Small intestine (tissue), 7 donors: Measurements from ENCODE around the gene PTN. TPM values are rescaled to one million over a fixed set of nuclear protein-coding genes. Genes with fewer than 3 reads are reported as not detected.
"Not testable (repeated sequence)": the region's sequence is repeated elsewhere in the genome, so short reads cannot be mapped to it uniquely, and the experiment has no call there.

Experiments
- DNase-seq, 2 donors: peaks; one replicate each; pipeline versions ENCODE4 v3.0.0 to v3.0.0-alpha.2; 2013
- FAIRE-seq: peaks from 2 replicates; lab custom pipeline; 2012; peaks lifted over from hg19 to GRCh38; lab: Jason Lieb, UNC
- H3K27ac ChIP-seq, 3 donors: one replicate each; pipeline ENCODE4 v1.5.1; 2013; ENCODE audit warnings: low read length in 2 of 3, mild to moderate bottlenecking in 2 of 3, control low read depth in 1 of 3, inconsistent platforms in 1 of 3, low read depth in 1 of 3, moderate library complexity in 1 of 3
- H3K27me3 ChIP-seq, 3 donors: one replicate each; pipeline ENCODE4 v1.6.1; 2013; ENCODE audit warnings: low read length in 3 of 3, inconsistent platforms in 1 of 3; ENCODE audit not compliant: control insufficient read depth in 3 of 3, insufficient read depth in 3 of 3
- H3K36me3 ChIP-seq, 3 donors: one replicate each; pipeline ENCODE4 v1.6.1; 2013; ENCODE audit warnings: low read length in 3 of 3, inconsistent platforms in 1 of 3, low read depth in 1 of 3, mild to moderate bottlenecking in 1 of 3, moderate library complexity in 1 of 3; ENCODE audit not compliant: control insufficient read depth in 3 of 3, insufficient read depth in 2 of 3
- H3K4me1 ChIP-seq, 3 donors: one replicate each; pipeline ENCODE4 v1.6.1; 2013; ENCODE audit warnings: low read length in 2 of 3, inconsistent platforms in 1 of 3, low read depth in 1 of 3, mild to moderate bottlenecking in 1 of 3, moderate library complexity in 1 of 3; ENCODE audit not compliant: control insufficient read depth in 3 of 3, insufficient read depth in 2 of 3
- H3K4me3 ChIP-seq, 3 donors: one replicate each; pipeline ENCODE4 v1.5.1; 2013; ENCODE audit warnings: low read length in 3 of 3, control low read depth in 1 of 3, inconsistent platforms in 1 of 3, low read depth in 1 of 3, mild to moderate bottlenecking in 1 of 3, moderate library complexity in 1 of 3
- H3K9me3 ChIP-seq, 2 donors: one replicate each; pipeline ENCODE4 v1.6.1; 2013; ENCODE audit warnings: low read depth in 1 of 2, low read length in 1 of 2; ENCODE audit not compliant: control insufficient read depth in 2 of 2, insufficient read depth in 1 of 2
- WGBS, 3 donors: extraction: QIAGEN DNeasy Blood & Tissue Kit; methylation state at CpG; one replicate each; pipeline ENCODE4 v1.1.7; 2013; 5-methylcytosine and 5-hydroxymethylcytosine counted together
- polyA plus RNA-seq, 4 donors: library from polyadenylated mRNA; stranded (reverse) in 3 of 4; unstranded in 1 of 4; fragments of 200-250 nt in 3 of 4; fragments of 120-200 nt in 1 of 4; gene quantifications; one replicate each; pipeline versions ENCODE4 v1.2.1 to v1.2.3, GENCODE V29; 2013
- donor health status: healthy with polysubstance abuse.
- donor health status: control.
- donor health status: control.
- donor health status: Bipolar disorder and iron deficiency.
- donor health status: healthy.

PTN gene
- polyA plus RNA-seq, 4 donors: 1.1 to 50.2 (median 4.0) TPM; not detected in 1

DNA sequence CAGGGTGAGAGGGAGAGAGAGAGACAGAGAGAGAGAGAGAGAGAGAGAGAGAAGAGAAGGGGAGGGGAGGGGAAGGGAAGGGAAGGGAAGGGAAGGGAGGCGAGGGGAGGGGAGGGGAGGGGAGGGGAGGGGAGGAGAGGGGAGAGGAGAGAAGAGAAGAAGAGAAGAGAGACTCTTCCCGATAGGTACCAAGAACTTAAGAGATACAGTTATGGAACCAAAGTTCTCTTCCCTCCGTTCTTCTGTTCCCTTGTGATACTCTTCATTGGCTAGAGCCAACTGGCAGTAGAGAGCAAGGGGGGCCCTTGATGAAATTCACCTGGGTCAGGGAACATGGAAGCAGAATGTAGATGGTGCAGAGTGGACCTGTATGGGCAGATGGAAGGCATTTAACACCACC, 122.1 kb downstream of the PTN start:
- no peak for FAIRE-seq

DNA sequence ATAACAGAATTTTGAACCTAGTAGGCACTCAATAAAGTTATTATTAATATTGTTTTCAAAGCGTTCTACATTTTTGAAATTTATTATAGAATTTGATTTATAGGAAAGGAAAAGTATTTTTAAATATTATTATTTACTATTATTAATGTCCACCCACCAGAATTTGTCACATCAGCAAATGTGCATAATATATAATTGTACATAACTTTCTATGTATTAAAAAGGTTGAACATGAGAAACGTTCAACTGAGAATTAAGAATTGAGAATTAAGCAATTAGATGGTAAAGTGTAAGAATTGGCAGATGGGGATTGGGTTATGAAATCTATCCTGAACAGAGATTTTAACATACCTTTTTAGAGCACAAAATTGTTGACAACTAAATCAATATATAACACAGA, 129.8 kb downstream of the PTN start:
- no peak for DNase-seq
- H3K27ac ChIP-seq: no peak overlapping the region
- no peaks in the 10 kb centered on the region for H3K4me1 ChIP-seq
- no peak overlapping the region for H3K4me3 ChIP-seq
- whole genome bisulfite sequencing, 3 donors: 82 to 88% (median 86%) methylated on average over 2 of the region's 2 CpGs
- H3K36me3 ChIP-seq: no peaks in the 10 kb centered on the region
- peaks cover 0 to 3% of the 10 kb centered on the region in 2 donors for H3K9me3 ChIP-seq
- no peaks in the 10 kb centered on the region for H3K27me3 ChIP-seq
- no peak for FAIRE-seq

More for the DNA sequence above, 122.1 kb downstream of the PTN start:
- H3K4me1 ChIP-seq: no peaks in the 10 kb centered on the region
- no peaks in the 10 kb centered on the region for H3K9me3 ChIP-seq
- no peak overlapping the region for H3K27ac ChIP-seq
- no peak for DNase-seq
- no peaks in the 10 kb centered on the region for H3K36me3 ChIP-seq
- WGBS, 3 donors: 81 to 93% (median 86%) methylated on average over 2 of the region's 3 CpGs
- no peaks in the 10 kb centered on the region for H3K27me3 ChIP-seq
- H3K4me3 ChIP-seq: no peak overlapping the region

DNA sequence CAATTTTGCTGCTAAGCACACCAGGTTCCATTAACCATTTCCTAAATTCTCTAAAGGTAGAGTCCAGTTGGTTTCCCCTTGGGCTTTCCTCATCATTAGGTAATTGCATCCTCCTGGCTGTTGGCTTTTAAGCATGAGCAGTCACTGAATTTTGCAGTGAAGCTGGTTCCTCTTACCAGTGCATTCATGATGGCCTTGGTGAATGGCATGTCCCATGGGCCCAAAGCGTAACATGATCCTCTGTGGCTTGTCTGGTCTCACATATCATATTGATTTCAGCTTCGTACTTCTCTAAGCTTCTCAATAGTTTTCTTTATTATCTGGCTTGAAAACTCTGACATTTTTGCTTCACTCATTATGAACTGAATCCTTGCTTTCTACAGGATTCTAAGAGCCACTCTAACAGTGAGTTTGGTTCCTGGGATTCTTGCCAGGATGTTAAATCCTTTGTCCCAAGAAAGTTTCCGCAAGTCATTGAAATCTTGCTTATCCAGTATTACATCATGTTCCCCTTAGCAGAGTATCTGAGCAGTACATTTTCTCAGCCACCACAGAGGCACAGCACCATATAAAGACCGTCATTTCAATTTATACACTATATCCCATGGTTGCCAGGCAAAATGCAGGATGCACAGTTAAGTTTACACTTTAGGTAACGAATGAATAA, 134.2 kb downstream of the PTN start:
- FAIRE-seq: no peak
- no peak overlapping the region for H3K4me3 ChIP-seq

DNA sequence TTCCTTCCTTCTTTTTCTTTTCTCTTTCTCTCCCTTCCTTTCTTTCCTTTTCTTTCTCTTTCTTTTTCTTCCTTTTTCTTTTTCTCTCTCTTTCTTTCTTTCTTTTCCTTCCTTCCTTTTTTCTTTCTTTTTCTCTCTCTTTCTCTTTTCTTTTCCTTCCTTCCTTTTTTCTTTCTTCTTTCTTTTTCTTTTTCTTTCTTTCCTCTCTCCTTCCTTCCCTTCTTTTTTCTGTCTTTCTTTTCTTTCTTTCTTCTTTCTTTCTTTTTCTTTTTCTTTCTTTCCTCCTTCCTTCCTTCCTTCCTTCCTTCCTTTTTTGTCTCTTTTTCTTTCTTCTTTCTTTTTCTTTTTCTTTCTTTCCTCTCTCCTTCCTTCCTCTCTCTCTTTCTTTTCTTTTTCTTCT, 136.8 kb downstream of the PTN start:
- DNase-seq (no peak), FAIRE-seq (no peak)
- Histone ChIP-seq H3K4me3 (no peak overlapping the region), H3K27ac (no peak overlapping the region), H3K27me3 (no peaks in the 10 kb centered on the region), H3K9me3 (peaks cover 0 to 3% of the 10 kb centered on the region in 2 donors), H3K4me1 (no peaks in the 10 kb centered on the region), H3K36me3 (no peaks in the 10 kb centered on the region)

More for the DNA sequence above, 134.2 kb downstream of the PTN start:
- H3K4me1 ChIP-seq: no peaks in the 10 kb centered on the region
- H3K27ac ChIP-seq: no peak overlapping the region
- DNase-seq: no peak
- 77 to 80% (median 78%) methylated on average over 5 of the region's 5 CpGs for WGBS, 3 donors
- H3K9me3 ChIP-seq: peaks cover 0 to 3% of the 10 kb centered on the region in 2 donors
- no peaks in the 10 kb centered on the region for H3K36me3 ChIP-seq
- H3K27me3 ChIP-seq: no peaks in the 10 kb centered on the region

DNA sequence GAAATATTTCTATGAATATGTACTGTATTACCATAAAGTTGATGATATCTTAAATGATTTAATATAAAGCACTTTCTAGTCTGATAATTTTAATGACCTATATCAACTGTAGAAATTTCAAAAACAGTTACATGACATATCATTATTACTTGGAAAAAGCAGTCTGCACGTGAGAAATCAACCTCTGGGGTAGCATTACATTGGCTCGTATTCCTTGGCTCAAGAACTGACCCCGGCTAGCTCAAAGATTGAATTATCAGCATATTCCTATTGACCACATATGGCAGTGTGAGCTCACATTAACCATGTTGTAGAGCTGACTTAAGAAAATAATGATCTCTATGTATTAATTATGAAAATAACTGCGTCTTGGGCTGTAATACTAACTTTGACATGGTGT, 139.3 kb downstream of the PTN start:
- DNase-seq: no peak
- no peaks in the 10 kb centered on the region for H3K27me3 ChIP-seq
- H3K36me3 ChIP-seq: no peaks in the 10 kb centered on the region
- H3K27ac ChIP-seq: no peak overlapping the region
- no peak for FAIRE-seq
- no peaks in the 10 kb centered on the region for H3K4me1 ChIP-seq
- H3K9me3 ChIP-seq: peaks cover 0 to 3% of the 10 kb centered on the region in 2 donors
- WGBS, 3 donors: 70 to 76% (median 74%) methylated on average over 4 of the region's 4 CpGs
- no peak overlapping the region for H3K4me3 ChIP-seq

DNA sequence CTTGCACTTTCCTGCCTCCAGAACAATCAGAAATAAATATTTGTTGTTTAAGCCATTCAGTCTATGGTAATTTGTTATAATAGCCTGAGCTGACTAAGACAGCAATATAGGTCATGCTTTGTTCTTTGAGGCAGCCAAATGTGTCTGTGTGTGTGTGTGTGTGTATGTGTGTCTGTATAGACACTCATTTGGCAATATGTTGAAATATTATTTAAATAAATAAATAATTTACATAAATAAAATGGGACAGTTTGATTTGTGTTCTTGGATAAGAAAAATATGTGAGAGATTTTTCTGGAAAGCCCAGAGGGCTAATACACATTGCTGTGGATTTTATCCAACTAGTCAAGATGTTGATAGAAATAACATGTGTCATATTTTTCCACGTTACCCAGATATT, 140.2 kb downstream of the PTN start:
- Histone ChIP-seq H3K36me3 (no peaks in the 10 kb centered on the region), H3K27me3 (no peaks in the 10 kb centered on the region), H3K9me3 (no peaks in the 10 kb centered on the region), H3K27ac (no peak overlapping the region), H3K4me1 (no peaks in the 10 kb centered on the region), H3K4me3 (no peak overlapping the region)
- 36 to 55% (median 52%) methylated on average over 1 of the region's 1 CpG for WGBS, 3 donors
- DNase-seq: no peak
- FAIRE-seq: no peak

DNA sequence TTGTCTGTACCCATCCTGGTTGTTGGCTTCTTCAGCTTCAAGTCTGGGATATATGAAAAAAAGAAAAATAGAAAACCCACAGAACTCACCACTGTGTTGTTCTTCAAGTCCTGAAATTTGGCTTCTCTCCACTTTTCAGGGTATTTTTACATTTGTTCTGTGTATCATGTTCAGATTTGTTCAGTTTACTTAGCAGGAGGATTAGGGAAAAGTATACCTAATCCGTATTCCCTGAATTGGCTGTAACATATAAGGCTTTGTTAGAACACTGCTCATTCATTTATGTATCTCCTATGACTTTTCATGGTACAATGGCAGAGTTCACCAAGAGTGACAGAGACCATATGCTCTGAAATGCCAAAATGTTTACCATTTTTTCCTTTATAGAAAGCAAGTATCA, 146.9 kb downstream of the PTN start:
- WGBS, 3 donors: 49 to 65% (median 60%) methylated on average over 1 of the region's 1 CpG
- no peaks in the 10 kb centered on the region for H3K36me3 ChIP-seq
- no peak overlapping the region for H3K27ac ChIP-seq
- DNase-seq: no peak
- no peaks in the 10 kb centered on the region for H3K9me3 ChIP-seq
- no peak for FAIRE-seq
- no peaks in the 10 kb centered on the region for H3K27me3 ChIP-seq
- H3K4me3 ChIP-seq: no peak overlapping the region
- no peaks in the 10 kb centered on the region for H3K4me1 ChIP-seq

DNA sequence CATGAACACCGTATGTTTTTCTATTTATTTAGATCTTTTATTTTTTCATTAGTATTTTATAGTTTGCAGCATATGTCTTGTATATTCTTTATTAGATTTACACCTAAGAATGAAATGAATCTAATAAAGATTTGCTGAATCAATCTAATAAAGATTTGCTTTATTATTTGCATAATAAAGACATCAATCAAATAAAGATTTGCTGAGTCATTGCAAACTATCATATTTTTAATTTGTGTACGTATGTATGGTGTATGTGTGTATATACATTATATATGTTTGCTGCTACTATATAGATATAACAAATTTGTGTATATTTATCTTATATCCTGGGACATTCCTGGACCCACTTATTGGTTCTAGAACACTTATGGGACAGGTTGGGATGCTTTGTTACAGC, 147.5 kb downstream of the PTN start:
- FAIRE-seq (no peak), DNase-seq (no peak)
- Histone ChIP-seq H3K4me1 (no peaks in the 10 kb centered on the region), H3K36me3 (no peaks in the 10 kb centered on the region), H3K27me3 (no peaks in the 10 kb centered on the region), H3K27ac (no peak overlapping the region), H3K9me3 (no peaks in the 10 kb centered on the region), H3K4me3 (no peak overlapping the region)
- 76 to 87% (median 79%) methylated on average over 2 of the region's 2 CpGs for WGBS, 3 donors

DNA sequence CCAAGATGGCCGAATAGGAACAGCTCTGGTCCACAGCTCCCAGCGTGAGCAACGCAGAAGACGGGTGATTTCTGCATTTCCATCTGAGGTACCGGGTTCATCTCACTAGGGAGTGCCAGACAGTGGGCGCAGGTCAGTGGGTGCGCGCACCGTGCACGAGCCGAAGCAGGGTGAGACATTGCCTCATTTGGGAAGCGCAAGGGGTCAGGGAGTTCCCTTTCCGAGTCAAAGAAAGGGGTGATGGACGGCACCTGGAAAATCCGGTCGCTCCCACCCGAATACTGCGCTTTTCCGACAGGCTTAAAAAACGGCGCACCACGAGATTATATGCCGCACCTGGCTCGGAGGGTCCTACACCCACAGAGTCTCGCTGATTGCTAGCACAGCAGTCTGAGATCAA, 161.9 kb downstream of the PTN start:
- H3K36me3 ChIP-seq, H3K27ac ChIP-seq, DNase-seq, H3K27me3 ChIP-seq, FAIRE-seq, H3K9me3 ChIP-seq, H3K4me1 ChIP-seq, H3K4me3 ChIP-seq: not testable (repeated sequence)
- WGBS, 3 donors: 85 to 90% (median 88%) methylated on average over 18 to 24 of the region's 25 CpGs
